SJCRH30 (cell line): Measurements from ENCODE around the gene PRAMEF8. TPM values are rescaled to one million over a fixed set of nuclear protein-coding genes. Genes with fewer than 3 reads are reported as not detected.
"Not testable (repeated sequence)": the region's sequence is repeated elsewhere in the genome, so short reads cannot be mapped to it uniquely, and the experiment has no call there.

Experiments used
- DNase-seq, 2 experiments: peaks; one replicate each; pipeline ENCODE4 v3.0.0-alpha.2; 2015 to 2020
- H3K27ac ChIP-seq: fragments of 250-450 bp; sonication (Bioruptor Pico); 2 replicates; pipeline ENCODE4 v1.5.1; 2020; ENCODE audit warnings: mild to moderate bottlenecking, moderate library complexity
- H3K27me3 ChIP-seq: fragments of 250-450 bp; sonication (Bioruptor Pico); 2 replicates; pipeline ENCODE4 v1.5.1; 2020; ENCODE audit warnings: mild to moderate bottlenecking, moderate library complexity
- H3K36me3 ChIP-seq: fragments of 250-450 bp; sonication (Bioruptor Pico); 2 replicates; pipeline ENCODE4 v1.5.1; 2020; ENCODE audit warnings: mild to moderate bottlenecking, moderate library complexity
- H3K4me1 ChIP-seq: fragments of 250-450 bp; sonication (Bioruptor Pico); 2 replicates; pipeline ENCODE4 v1.5.1; 2020; ENCODE audit warnings: mild to moderate bottlenecking, moderate library complexity
- H3K4me3 ChIP-seq: fragments of 250-450 bp; sonication (Bioruptor Pico); 2 replicates; pipeline ENCODE4 v1.5.1; 2020; ENCODE audit warnings: mild to moderate bottlenecking, moderate library complexity
- H3K9me3 ChIP-seq: fragments of 250-450 bp; sonication (Bioruptor Pico); replicated peaks from 2 replicates; pipeline ENCODE4 v1.5.1; 2020; ENCODE audit warnings: mild to moderate bottlenecking, moderate library complexity
- total RNA-seq: library from RNA; depleted of rRNA; stranded (reverse); fragments of >200 nt; shearing (Covaris generic); gene quantifications from 2 replicates; pipeline ENCODE4 v1.2.3, GENCODE V29; 2014; rRNA removed

The PRAMEF8 gene
- total RNA-seq, 1 experiment from 2014 or later = not detected

DNA sequence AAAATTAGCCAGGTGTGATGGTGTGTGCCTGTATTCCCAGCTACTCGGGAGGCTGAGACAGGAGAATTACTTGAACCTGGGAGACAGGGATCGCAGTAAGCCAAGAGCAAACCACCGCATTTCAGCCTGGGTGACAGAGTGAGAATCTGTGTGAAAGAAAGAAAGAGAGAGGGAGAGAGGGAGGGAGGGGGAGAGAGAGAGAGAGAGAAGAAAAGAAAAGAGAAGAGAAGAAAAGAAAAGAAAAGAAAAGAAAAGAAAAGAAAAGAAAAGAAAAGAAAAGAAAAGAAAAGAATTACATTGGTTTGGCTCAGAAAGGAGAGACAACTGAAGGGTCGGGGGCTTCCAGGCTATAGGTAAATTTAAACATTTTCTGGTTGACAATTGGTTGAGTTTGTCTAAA is 45.3 kb downstream of the PRAMEF8 start:
- H3K27ac ChIP-seq, H3K36me3 ChIP-seq, H3K9me3 ChIP-seq, H3K4me3 ChIP-seq, DNase-seq, H3K4me1 ChIP-seq: not testable (repeated sequence)
- H3K27me3 ChIP-seq = peaks cover 20% of the 10 kb centered on the region

DNA sequence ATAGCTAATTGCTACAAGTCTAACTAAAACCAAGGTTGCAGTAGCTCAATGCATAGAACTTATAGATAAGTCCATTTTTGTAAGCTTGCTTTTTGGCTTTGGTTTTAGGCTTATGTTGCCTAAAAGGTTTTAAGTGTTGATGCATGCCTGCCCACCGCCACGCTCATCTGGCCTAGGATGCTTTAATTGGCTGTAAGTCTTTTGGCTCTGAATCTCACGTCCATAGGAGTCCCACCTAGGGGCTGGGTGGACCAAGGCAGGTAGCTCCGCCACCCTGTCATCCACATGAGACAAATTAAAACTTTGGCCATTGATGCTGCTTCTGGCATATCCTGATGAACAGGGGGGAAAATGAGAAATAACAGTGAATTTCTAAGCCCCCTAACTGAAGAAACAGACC is 47.4 kb downstream of the PRAMEF8 start:
- H3K4me3 ChIP-seq, H3K9me3 ChIP-seq, H3K36me3 ChIP-seq, DNase-seq, H3K27ac ChIP-seq, H3K4me1 ChIP-seq: not testable (repeated sequence)
- H3K27me3 ChIP-seq = peaks cover 17% of the 10 kb centered on the region

DNA sequence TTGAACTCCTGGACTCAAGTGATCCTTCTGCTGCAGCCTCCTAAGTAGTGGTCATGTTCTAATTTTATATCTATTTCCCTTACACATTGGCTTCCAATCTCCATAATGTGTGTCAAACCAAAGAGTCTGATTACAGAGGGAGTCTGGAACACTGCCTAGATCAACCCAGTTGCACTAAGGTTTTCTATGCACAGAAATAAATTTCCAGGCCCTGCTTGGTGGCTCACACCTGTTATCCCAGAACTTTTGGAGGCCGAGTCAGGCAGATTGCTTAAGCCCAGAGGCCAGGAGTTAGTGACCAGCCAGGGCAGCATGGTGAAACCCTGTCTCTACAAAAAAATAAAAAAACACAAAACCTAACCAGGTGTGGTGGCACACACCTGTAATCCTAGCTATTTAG is 50.9 kb downstream of the PRAMEF8 start:
- not testable (repeated sequence) for H3K4me3 ChIP-seq, H3K36me3 ChIP-seq, H3K9me3 ChIP-seq, H3K4me1 ChIP-seq, H3K27ac ChIP-seq
- H3K27me3 ChIP-seq = peaks cover 14% of the 10 kb centered on the region
- DNase-seq = peak in 1 of 2 experiments; percentile 13

- H3K27ac ChIP-seq, H3K4me1 ChIP-seq, H3K4me3 ChIP-seq, H3K9me3 ChIP-seq, H3K27me3 ChIP-seq, H3K36me3 ChIP-seq, DNase-seq: not testable (repeated sequence)
Measured at GRCh38 chr1:13232056-13232455, 52.9 kb downstream of the PRAMEF8 start.

Other genes with a start within 250 kb of the PRAMEF8 start
- not detected in 2 replicates for gene PRAMEF27, start 228.6 kb downstream of the PRAMEF8 start, total RNA-seq
- gene HNRNPCL3, start 224.4 kb downstream of the PRAMEF8 start, total RNA-seq = not detected in 2 replicates
- gene PRAMEF25, start 214.4 kb downstream of the PRAMEF8 start, total RNA-seq = not detected in 2 replicates
- gene HNRNPCL2, start 168.3 kb downstream of the PRAMEF8 start, total RNA-seq = not detected in 2 replicates
- gene PRAMEF26, start 129.1 kb downstream of the PRAMEF8 start, total RNA-seq = not detected in 2 replicates
- not detected in 2 replicates for gene HNRNPCL4, start 119.5 kb downstream of the PRAMEF8 start, total RNA-seq
- not detected in 2 replicates for gene PRAMEF9, start 113.3 kb downstream of the PRAMEF8 start, total RNA-seq
- gene PRAMEF13, start 83.7 kb downstream of the PRAMEF8 start, total RNA-seq = not detected in 2 replicates
- gene PRAMEF18, start 59.0 kb downstream of the PRAMEF8 start, total RNA-seq = not detected in 2 replicates
- gene PRAMEF5, start 30.9 kb downstream of the PRAMEF8 start, total RNA-seq = not detected in 2 replicates
- not detected in 2 replicates for gene PRAMEF33, start 18.4 kb upstream of the PRAMEF8 start, total RNA-seq
- not detected in 2 replicates for gene PRAMEF15, start 30.4 kb upstream of the PRAMEF8 start, total RNA-seq
- gene PRAMEF14, start 62.0 kb upstream of the PRAMEF8 start, total RNA-seq = not detected in 2 replicates
- not detected in 2 replicates for gene PRAMEF19, start 86.8 kb upstream of the PRAMEF8 start, total RNA-seq
- not detected in 2 replicates for gene PRAMEF17, start 104.5 kb upstream of the PRAMEF8 start, total RNA-seq
- not detected in 2 replicates for gene PRAMEF20, start 125.3 kb upstream of the PRAMEF8 start, total RNA-seq
- not detected in 2 replicates for gene LRRC38, start 228.9 kb upstream of the PRAMEF8 start, total RNA-seq